ENCODE measurements around the gene CINP.

The CINP gene

DNA sequence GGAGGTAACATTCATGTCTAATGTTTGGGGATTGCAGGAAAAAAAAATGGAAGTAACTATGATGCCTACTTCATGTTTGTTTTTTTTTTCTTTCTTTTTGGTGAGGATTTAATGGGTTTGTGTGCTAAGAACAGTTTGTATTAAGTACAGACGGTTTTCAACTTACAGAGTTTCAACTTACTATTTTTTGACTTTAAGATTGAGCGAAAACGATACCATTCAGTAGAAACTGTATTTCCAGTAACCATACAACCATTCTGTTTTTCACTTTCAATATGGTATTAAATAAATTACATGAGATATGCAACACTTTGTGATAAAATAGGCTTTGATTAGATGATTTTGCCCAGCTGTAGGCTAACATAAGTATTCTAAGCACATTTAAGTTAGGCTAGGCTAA, 10.4 kb upstream of the CINP start:
- TF ChIP-seq, protein P1, sequence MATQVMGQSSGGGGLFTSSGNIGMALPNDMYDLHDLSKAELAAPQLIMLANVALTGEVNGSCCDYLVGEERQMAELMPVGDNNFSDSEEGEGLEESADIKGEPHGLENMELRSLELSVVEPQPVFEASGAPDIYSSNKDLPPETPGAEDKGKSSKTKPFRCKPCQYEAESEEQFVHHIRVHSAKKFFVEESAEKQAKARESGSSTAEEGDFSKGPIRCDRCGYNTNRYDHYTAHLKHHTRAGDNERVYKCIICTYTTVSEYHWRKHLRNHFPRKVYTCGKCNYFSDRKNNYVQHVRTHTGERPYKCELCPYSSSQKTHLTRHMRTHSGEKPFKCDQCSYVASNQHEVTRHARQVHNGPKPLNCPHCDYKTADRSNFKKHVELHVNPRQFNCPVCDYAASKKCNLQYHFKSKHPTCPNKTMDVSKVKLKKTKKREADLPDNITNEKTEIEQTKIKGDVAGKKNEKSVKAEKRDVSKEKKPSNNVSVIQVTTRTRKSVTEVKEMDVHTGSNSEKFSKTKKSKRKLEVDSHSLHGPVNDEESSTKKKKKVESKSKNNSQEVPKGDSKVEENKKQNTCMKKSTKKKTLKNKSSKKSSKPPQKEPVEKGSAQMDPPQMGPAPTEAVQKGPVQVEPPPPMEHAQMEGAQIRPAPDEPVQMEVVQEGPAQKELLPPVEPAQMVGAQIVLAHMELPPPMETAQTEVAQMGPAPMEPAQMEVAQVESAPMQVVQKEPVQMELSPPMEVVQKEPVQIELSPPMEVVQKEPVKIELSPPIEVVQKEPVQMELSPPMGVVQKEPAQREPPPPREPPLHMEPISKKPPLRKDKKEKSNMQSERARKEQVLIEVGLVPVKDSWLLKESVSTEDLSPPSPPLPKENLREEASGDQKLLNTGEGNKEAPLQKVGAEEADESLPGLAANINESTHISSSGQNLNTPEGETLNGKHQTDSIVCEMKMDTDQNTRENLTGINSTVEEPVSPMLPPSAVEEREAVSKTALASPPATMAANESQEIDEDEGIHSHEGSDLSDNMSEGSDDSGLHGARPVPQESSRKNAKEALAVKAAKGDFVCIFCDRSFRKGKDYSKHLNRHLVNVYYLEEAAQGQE (IDR thresholded peaks at IDR 0.05; ENCODE audit: insufficient read depth in 1 of 2, low read depth in 2 of 2, low read length in 2 of 2): no peak
- no peak for TF ChIP-seq FOXP2 (optimal IDR thresholded peaks at IDR 0.05; ENCODE audit: borderline replicate concordance, extremely low read depth, extremely low read length, insufficient read depth)
- TF ChIP-seq SIN3A (IDR thresholded peaks at IDR 0.05; ENCODE audit: borderline replicate concordance, insufficient read depth, low read length): no peak
- TF ChIP-seq TAF1 (IDR thresholded peaks at IDR 0.05; ENCODE audit: borderline replicate concordance, insufficient read depth, low read length): no peak
- TF ChIP-seq POLR2AphosphoS5 (IDR thresholded peaks at IDR 0.05; ENCODE audit: low read depth, low read length): no peak

DNA sequence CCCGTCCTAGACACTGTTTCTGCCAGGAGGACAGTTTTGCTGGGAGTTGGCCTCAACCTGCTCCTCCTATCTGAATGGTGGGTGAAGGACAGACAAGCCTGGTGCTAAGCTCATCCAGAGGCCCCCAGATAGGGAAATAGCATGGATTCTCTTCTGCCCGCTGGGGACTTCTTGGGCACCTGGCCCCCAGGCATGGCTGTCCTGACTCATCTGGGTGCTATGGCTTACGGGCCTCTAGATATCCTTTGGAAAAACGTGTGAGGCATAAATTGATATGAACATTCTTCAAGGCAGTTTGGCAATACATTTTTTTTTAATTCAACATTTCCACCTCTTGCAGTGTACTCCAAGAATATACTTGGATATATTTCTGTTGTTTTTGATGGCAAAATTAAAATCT, 8.7 kb upstream of the CINP start:
- TF ChIP-seq FOXP2 (optimal IDR thresholded peaks at IDR 0.05; ENCODE audit: borderline replicate concordance, extremely low read depth, extremely low read length, insufficient read depth) (no peak), SIN3A (IDR thresholded peaks at IDR 0.05; ENCODE audit: borderline replicate concordance, insufficient read depth, low read length) (no peak), POLR2AphosphoS5 (IDR thresholded peaks at IDR 0.05; ENCODE audit: low read depth, low read length) (no peak), TAF1 (IDR thresholded peaks at IDR 0.05; ENCODE audit: borderline replicate concordance, insufficient read depth, low read length) (no peak)
- TF ChIP-seq, protein P1 (IDR thresholded peaks at IDR 0.05; ENCODE audit: insufficient read depth in 1 of 2, low read depth in 2 of 2, low read length in 2 of 2): no peak

DNA sequence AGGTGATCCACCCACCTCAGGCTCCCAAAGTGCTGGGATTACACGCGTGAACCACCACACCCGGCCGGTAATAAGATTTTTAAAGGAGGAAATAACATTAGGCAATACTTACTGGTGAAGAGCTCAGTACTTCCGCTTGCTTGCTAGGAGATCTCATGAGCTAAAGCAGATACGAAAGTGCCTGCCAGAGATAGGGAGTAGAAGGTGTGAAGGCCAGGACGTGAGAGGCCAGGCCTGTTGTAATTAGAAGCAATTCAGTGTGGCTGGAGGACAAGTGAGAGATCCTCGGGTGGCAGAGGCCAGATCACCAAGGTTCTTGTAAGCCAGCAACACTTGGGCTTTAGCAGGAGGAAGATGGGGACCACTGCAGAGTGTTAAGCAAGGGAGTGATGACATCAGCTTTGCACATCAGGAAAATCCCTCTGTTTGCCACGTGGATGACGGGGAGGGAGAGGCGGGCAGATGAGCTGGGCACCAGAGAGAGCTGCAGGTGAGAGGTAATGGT, 7.7 kb upstream of the CINP start:
- TF ChIP-seq SIN3A (IDR thresholded peaks at IDR 0.05; ENCODE audit: borderline replicate concordance, insufficient read depth, low read length) (no peak), POLR2AphosphoS5 (IDR thresholded peaks at IDR 0.05; ENCODE audit: low read depth, low read length) (no peak), TAF1 (IDR thresholded peaks at IDR 0.05; ENCODE audit: borderline replicate concordance, insufficient read depth, low read length) (no peak), FOXP2 (optimal IDR thresholded peaks at IDR 0.05; ENCODE audit: borderline replicate concordance, extremely low read depth, extremely low read length, insufficient read depth) (no peak)
- TF ChIP-seq, protein P1 (IDR thresholded peaks at IDR 0.05; ENCODE audit: insufficient read depth in 1 of 2, low read depth in 2 of 2, low read length in 2 of 2): no peak

GRCh38 chr14:102363182-102363943, 673 bp upstream of the CINP start:
- TF ChIP-seq SIN3A (IDR thresholded peaks at IDR 0.05; ENCODE audit: borderline replicate concordance, insufficient read depth, low read length) (no peak), TAF1 (IDR thresholded peaks at IDR 0.05; ENCODE audit: borderline replicate concordance, insufficient read depth, low read length) (no peak), POLR2AphosphoS5 (IDR thresholded peaks at IDR 0.05; ENCODE audit: low read depth, low read length) (no peak), FOXP2 (optimal IDR thresholded peaks at IDR 0.05; ENCODE audit: borderline replicate concordance, extremely low read depth, extremely low read length, insufficient read depth) (no peak)
- TF ChIP-seq, protein P1 (IDR thresholded peaks at IDR 0.05; ENCODE audit: insufficient read depth in 1 of 2, low read depth in 2 of 2, low read length in 2 of 2): no peak

Data from PFSK-1 (cell line).